ENCODE results near the gene NINJ1. TPM values are rescaled to one million over a fixed set of nuclear protein-coding genes. Genes with fewer than 3 reads are reported as not detected.
A peak's percentile ranks its signal among the peaks of the same experiment; 100 is the strongest.

NINJ1 gene
- total and polyA plus RNA-seq, 5 experiments from 2014 or later = 33.8 to 97.6 (median 78.5) TPM

GRCh38 chr9:93087971-93088655, 45.9 kb downstream of the NINJ1 start:
- DNase-seq (peak in 1 of 10 donors; percentile 37), ATAC-seq (no peak)
- peaks cover 0 to 2% (median 0%) of the 10 kb centered on the region in 9 donors for H3K9me3 Mint-ChIP-seq
- H3K36me3 Mint-ChIP-seq = peaks cover 0 to 49% (median 15%) of the 10 kb centered on the region in 3 donors
- H3K27me3 Mint-ChIP-seq = no peaks in the 10 kb centered on the region
- H3K4me1 Mint-ChIP-seq = peaks cover 20 to 57% (median 38%) of the 10 kb centered on the region in 4 donors
- peak overlapping the region; percentile 63 to 93 (median 77) for H3K27ac Mint-ChIP-seq
- H3K4me3 Mint-ChIP-seq = no peak overlapping the region
- POLR2A ChIA-PET = interaction anchor here (0.6 to 12.1 kb wide), 9 partner anchors 10 to 62 kb away, joined by 3 to 221 read pairs (median 4); no protein-coding TSS in a partner anchor

DNA sequence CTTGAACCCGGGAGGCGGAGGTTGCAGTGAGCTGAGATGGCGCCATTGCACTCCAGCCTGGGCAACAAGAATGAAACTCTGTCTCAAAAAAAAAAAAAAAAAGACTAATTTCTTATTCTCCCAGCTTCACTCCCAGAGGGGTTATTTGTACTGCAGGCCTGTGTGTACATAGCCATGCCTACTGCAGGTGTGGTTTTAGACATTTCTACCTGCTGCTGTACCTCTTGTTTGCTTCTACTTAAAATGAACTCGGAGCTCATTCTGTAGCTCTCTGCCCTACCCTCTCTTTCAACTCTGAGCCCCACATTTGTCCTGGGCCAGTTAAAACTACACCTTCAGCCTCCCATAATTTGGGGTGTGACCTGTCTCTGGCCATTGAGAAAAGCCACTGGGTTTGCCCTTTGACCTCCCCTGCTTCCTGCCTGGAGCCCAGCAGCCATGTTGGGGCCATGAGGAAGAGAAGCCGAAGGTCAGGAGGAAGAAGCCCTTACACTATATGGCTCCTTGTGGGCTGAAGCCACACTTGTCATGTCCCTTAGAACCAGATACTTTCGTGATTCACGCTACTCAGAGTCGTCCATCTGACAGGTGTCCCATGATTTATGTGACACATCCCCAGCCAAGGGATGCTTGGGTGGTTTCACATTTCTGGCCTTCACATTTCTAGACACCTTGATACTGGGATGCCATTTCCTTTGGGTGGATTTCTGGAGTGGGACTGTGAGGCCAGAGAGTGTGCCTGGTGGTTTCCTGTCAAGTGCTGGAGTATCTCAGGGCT, 47.4 kb downstream of the NINJ1 start:
- POLR2A ChIA-PET = interaction anchor here (0.6 to 6.6 kb wide), 5 partner anchors 10 to 61 kb away, joined by 3 to 50 read pairs (median 3); partner anchors contain the start of gene NINJ1
- Mint-ChIP-seq H3K4me3 (peak overlapping the region in 1 of 10 donors; percentile 29), H3K27ac (peak overlapping the region in 9 of 10 donors; percentile 2 to 88 (median 60)), H3K27me3 (no peaks in the 10 kb centered on the region), H3K4me1 (peaks cover 14 to 52% (median 30%) of the 10 kb centered on the region in 4 donors), H3K9me3 (no peaks in the 10 kb centered on the region), H3K36me3 (peaks cover 0 to 60% (median 17%) of the 10 kb centered on the region in 3 donors)
- DNase-seq = peak in 1 of 10 donors; percentile 56
- no peak for ATAC-seq

DNA sequence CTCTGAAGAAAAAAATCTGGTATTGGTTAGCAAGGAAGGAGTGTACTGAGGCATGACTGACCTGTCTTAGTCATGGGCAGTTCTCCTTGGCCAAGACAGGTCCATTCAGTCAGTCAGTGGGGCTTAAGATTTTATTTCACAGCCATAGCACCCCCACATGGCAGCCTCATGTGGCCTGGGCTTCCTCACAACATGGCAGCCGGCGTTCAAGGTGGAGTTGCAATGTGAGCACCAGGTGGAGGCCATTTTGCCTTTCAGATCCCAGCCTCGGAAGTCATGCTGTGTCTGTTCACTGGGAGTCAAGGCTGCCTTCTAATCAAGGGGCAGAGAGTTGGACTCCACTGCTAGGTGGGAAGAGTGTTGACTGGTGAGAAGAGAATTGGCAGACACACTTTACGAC, 48.4 kb downstream of the NINJ1 start:
- DNase-seq (peak in 1 of 10 donors; percentile 31), ATAC-seq (no peak)
- Mint-ChIP-seq H3K4me3 (no peak overlapping the region), H3K27ac (peak overlapping the region in 4 of 10 donors; percentile 18 to 82 (median 44)), H3K36me3 (peaks cover 0 to 67% (median 17%) of the 10 kb centered on the region in 3 donors), H3K9me3 (no peaks in the 10 kb centered on the region), H3K4me1 (peaks cover 9 to 45% (median 26%) of the 10 kb centered on the region in 4 donors), H3K27me3 (no peaks in the 10 kb centered on the region)
- POLR2A ChIA-PET = interaction anchor here (0.6 to 6.6 kb wide), 5 partner anchors 9 to 128 kb away, joined by 3 to 50 read pairs (median 17); partner anchors contain the start of gene CARD19

- no peak for ATAC-seq
These were observed 49.6 kb downstream of the NINJ1 start for GRCh38 chr9:93084471-93084881.

DNA sequence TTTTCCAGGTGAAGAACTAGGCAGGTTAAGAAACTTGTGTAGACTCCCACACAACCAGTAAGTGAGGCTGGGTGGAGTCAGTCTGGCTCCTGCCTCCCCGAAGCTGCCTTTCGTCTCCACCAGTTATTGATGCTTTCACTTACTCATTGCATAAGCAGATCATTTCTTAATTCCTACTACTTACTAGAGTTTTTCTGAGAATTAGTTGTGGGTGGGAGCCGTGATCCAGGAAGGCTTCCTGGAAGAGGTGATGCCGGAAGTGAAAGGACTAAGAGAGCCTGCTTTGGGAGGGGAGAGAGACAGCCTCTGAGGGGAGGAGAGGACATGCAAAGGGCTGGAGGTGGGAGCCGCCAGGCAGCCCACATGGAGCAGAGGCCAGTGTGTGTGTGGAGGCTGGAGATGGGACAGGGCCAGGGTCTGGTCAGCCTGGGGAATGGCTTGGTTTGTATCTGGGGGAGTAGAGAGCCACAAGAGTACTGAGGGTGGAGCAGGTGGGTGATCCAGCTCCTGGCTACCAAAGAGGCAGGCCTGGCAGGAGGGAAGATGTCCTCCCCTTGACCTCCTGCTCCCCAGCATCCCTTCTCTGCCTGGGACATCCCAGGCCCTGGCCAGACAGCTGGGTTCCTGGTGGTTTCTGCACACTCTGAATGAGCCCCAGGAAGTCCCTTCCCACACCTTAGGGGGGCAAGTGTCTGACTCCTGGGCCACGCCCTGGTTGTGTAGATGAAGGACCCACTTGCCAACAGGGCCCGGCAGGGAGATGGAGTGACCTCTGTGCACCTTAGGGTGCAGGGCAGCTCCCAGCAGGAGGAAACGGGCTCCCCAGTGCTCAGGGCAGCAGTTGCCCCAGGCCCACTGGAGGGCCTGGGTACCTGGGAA, 50.2 kb downstream of the NINJ1 start:
- Mint-ChIP-seq H3K4me3 (peak overlapping the region in 9 of 10 donors; percentile 57 to 81 (median 71)), H3K36me3 (peaks cover 0 to 83% (median 21%) of the 10 kb centered on the region in 3 donors), H3K27ac (peak overlapping the region; percentile 89 to 96 (median 92)), H3K9me3 (no peaks in the 10 kb centered on the region), H3K4me1 (peaks cover 9 to 41% (median 23%) of the 10 kb centered on the region in 4 donors), H3K27me3 (no peaks in the 10 kb centered on the region)
- DNase-seq = peak in 1 of 10 donors; percentile 48
- ATAC-seq = peak; percentile 48 to 65
- POLR2A ChIA-PET = interaction anchor here (0.6 to 6.6 kb wide), 9 partner anchors 7 to 77 kb away, joined by 3 to 50 read pairs (median 10); partner anchors contain the start of gene CARD19

More at GRCh38 chr9:93084471-93084881, 49.6 kb downstream of the NINJ1 start:
- Mint-ChIP-seq H3K27me3 (no peaks in the 10 kb centered on the region), H3K4me1 (peaks cover 9 to 39% (median 26%) of the 10 kb centered on the region in 4 donors), H3K36me3 (peaks cover 0 to 78% (median 21%) of the 10 kb centered on the region in 3 donors), H3K4me3 (no peak overlapping the region), H3K9me3 (no peaks in the 10 kb centered on the region), H3K27ac (peak overlapping the region in 2 of 10 donors; percentile 91 to 92)
- DNase-seq = peak in 1 of 10 donors; percentile 11
- POLR2A ChIA-PET = interaction anchor here (1.2 to 6.6 kb wide), 6 partner anchors 8 to 56 kb away, joined by 4 to 50 read pairs (median 15); partner anchors contain the start of gene CARD19

DNA sequence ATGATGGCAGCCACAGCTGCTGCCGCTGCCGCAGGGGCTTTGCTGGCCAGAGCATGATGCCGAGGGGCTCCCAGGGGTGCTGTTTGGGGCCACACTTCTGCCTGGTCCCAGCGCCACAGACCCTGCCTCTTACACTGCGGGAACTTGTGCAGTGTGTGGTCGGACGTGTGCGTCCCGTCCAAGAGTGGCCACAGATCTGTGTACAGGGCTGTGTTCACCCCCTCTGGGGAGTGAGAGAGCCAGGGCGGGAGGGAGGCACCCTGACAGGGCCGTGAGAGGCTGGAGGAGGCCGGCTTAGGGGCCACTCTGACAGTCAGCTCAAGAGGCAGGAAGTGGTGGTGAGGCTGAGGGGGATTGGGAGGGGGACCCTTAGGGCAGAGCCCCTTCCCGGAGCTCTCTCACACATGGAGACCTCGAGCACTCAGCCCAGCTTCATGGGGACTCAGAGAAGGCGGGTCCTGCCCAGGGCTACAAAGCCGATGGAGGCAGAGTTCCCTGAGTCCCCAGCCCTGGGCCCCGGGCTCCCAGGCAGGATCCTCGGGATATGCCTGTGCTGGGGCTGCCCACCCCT, 51.1 kb downstream of the NINJ1 start:
- DNase-seq = peak in 1 of 10 donors; percentile 61
- ATAC-seq = peak; percentile 47 to 53
- peak overlapping the region in 5 of 10 donors; percentile 10 to 81 (median 41) for H3K4me3 Mint-ChIP-seq
- peaks cover 0 to 84% (median 23%) of the 10 kb centered on the region in 3 donors for H3K36me3 Mint-ChIP-seq
- peak overlapping the region; percentile 46 to 96 (median 90) for H3K27ac Mint-ChIP-seq
- H3K9me3 Mint-ChIP-seq = no peaks in the 10 kb centered on the region
- H3K27me3 Mint-ChIP-seq = no peaks in the 10 kb centered on the region
- peaks cover 9 to 43% (median 21%) of the 10 kb centered on the region in 4 donors for H3K4me1 Mint-ChIP-seq
- POLR2A ChIA-PET = interaction anchor here (0.6 to 6.6 kb wide), 8 partner anchors 11 to 78 kb away, joined by 3 to 50 read pairs (median 7); partner anchors contain the start of gene CARD19

DNA sequence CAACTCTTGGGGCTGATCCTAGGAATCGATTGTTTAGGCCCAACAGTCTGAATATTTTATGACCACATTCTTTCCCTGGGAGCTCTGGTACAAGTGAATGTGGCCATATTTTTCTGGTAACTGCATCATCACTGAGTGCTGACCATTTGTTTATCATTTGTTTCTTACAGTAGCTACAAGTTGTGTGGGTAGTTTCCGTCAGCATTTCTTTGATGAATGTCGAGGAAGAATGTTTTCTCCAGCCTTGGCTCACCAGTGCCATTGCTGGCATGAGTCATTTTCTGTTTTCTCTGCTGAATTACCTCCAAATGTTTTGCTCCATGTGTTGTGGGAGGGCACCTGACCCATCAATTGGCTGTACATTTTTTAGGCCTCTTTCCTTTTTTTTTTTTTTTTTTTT, 52.1 kb downstream of the NINJ1 start:
- H3K4me1 Mint-ChIP-seq = peaks cover 16 to 53% (median 30%) of the 10 kb centered on the region in 4 donors
- peaks cover 0 to 83% (median 24%) of the 10 kb centered on the region in 3 donors for H3K36me3 Mint-ChIP-seq
- peak overlapping the region in 7 of 10 donors; percentile 17 to 78 (median 61) for H3K27ac Mint-ChIP-seq
- H3K27me3 Mint-ChIP-seq = no peaks in the 10 kb centered on the region
- no peak for ATAC-seq
- no peak overlapping the region for H3K4me3 Mint-ChIP-seq
- no peak for DNase-seq
- no peaks in the 10 kb centered on the region for H3K9me3 Mint-ChIP-seq
- POLR2A ChIA-PET = interaction anchor here (0.6 to 6.6 kb wide), 10 partner anchors 10 to 56 kb away, joined by 3 to 50 read pairs (median 4); partner anchors contain the start of gene CARD19

- DNase-seq (peak in 1 of 10 donors; percentile 52), ATAC-seq (no peak)
- POLR2A ChIA-PET = interaction anchor here (0.6 to 6.6 kb wide), 6 partner anchors 13 to 56 kb away, joined by 3 to 50 read pairs (median 3); partner anchors contain the start of gene CARD19
- Mint-ChIP-seq H3K4me1 (peaks cover 16 to 61% (median 33%) of the 10 kb centered on the region in 4 donors), H3K9me3 (no peaks in the 10 kb centered on the region), H3K4me3 (no peak overlapping the region), H3K36me3 (peaks cover 0 to 82% (median 22%) of the 10 kb centered on the region in 3 donors), H3K27me3 (no peaks in the 10 kb centered on the region), H3K27ac (peak overlapping the region in 7 of 10 donors; percentile 59 to 79 (median 67))
These were observed 52.9 kb downstream of the NINJ1 start for GRCh38 chr9:93081081-93081529.

DNA sequence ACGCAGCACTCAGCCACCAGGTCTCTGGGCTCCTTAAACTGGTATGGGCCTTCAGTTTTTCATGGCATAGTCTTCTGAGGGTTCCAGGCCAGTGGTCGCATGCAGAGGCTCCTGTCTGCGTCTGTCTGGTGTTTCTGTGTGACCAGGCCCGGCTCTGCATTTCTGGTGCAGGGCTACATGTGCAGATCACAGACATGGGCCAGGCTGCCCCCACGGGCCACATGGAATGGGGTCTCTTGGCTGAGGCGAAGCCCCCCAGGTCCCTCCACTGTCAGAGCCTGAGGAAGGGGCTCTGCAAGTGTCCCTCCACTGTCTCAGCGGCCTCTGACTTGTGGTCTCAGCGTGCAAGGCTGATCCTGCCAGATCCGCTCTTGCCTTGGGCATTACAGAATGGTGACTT, 53.6 kb downstream of the NINJ1 start:
- POLR2A ChIA-PET = interaction anchor here (0.7 to 6.8 kb wide), 5 partner anchors 14 to 26 kb away, joined by 3 to 50 read pairs (median 38); partner anchors contain the start of gene CARD19
- Mint-ChIP-seq H3K4me1 (peaks cover 16 to 63% (median 37%) of the 10 kb centered on the region in 4 donors), H3K27ac (peak overlapping the region in 7 of 10 donors; percentile 13 to 79 (median 60)), H3K9me3 (no peaks in the 10 kb centered on the region), H3K36me3 (peaks cover 0 to 78% (median 18%) of the 10 kb centered on the region in 3 donors), H3K27me3 (no peaks in the 10 kb centered on the region), H3K4me3 (no peak overlapping the region)
- ATAC-seq (no peak), DNase-seq (peak in 1 of 10 donors; percentile 41)

- Mint-ChIP-seq H3K4me3 (no peak overlapping the region), H3K36me3 (peaks cover 0 to 74% (median 15%) of the 10 kb centered on the region in 3 donors), H3K27me3 (no peaks in the 10 kb centered on the region), H3K4me1 (peaks cover 18 to 73% (median 46%) of the 10 kb centered on the region in 4 donors), H3K9me3 (no peaks in the 10 kb centered on the region), H3K27ac (peak overlapping the region in 2 of 10 donors; percentile 30 to 83)
- DNase-seq = peak in 1 of 10 donors; percentile 23
- POLR2A ChIA-PET = interaction anchor here (1.1 to 6.8 kb wide), 2 partner anchors 14 to 16 kb away, joined by 3 to 47 read pairs; partner anchors contain the start of gene CARD19
- no peak for ATAC-seq
These were observed 54.7 kb downstream of the NINJ1 start for GRCh38 chr9:93079371-93079770.
